Measurements from ENCODE around the gene TPST2.

DNA sequence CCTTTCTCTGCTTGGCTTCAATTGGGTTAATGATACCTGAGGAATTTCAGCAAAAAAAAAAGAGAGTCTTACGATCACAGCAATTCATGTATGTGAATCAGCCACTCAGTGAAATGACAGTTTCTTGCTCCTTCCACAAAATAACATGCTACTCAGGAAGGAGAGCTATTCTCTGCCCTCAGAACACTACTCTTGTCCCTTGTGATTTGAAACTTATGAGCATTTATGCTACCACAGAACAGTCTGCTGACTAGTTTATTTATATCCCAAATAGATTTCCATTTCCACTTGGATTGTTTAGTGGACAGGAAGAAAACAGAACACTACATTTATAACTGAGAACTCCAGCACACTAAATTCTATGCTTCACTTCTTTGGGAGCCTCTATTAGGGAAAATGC, 86.2 kb downstream of the TPST2 start:
- TF ChIP-seq, protein P1, sequence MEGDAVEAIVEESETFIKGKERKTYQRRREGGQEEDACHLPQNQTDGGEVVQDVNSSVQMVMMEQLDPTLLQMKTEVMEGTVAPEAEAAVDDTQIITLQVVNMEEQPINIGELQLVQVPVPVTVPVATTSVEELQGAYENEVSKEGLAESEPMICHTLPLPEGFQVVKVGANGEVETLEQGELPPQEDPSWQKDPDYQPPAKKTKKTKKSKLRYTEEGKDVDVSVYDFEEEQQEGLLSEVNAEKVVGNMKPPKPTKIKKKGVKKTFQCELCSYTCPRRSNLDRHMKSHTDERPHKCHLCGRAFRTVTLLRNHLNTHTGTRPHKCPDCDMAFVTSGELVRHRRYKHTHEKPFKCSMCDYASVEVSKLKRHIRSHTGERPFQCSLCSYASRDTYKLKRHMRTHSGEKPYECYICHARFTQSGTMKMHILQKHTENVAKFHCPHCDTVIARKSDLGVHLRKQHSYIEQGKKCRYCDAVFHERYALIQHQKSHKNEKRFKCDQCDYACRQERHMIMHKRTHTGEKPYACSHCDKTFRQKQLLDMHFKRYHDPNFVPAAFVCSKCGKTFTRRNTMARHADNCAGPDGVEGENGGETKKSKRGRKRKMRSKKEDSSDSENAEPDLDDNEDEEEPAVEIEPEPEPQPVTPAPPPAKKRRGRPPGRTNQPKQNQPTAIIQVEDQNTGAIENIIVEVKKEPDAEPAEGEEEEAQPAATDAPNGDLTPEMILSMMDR (IDR thresholded peaks at IDR 0.05): no peak
- no peak for TF ChIP-seq EP300 (IDR thresholded peaks at IDR 0.05)
- TF ChIP-seq POLR2A (IDR thresholded peaks at IDR 0.05): no peak

All from tibial nerve (tissue), 4 donors.